ENCODE results near the gene PCDH1.

PCDH1 gene

DNA sequence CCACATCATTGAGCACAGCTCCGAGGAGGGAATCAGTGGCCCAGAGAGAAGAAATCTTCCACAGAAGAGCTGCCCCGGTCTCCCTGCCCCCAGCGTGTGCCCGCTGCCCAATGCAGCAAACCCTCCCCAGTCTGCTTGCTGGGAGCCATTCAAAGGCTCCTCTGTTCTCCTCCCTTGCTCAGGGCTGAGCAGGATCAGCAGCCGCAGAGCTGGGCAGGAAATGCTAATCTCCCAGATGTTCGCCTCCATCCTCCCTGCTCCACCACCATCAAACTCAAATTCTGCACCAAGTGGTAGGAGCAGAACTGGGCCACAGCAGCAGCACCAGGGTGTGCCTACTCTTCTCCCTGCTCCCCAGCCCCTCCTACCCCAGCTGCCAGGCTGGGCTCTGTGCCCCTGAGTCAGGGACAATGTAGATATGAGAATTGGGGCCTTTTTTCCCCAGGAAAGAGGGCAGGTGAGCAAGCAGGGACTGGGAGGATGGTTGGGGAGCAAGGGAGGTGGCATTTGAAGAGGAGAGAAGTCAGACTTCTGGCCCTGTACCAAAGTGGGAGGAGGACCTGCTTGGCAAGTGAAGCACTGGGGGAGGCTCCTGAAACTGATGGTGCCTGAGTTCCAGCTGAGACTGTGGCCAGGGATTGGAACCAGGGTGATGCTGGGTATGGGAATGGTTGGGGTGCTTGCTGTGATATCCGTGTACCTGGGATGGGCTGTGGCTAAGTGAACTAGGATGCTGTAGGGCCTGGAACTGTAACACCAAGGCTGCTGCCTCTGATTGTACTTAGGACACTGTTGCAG, 1.9 kb upstream of the PCDH1 start:
- H3K27me3 ChIP-seq (ENCODE audit: control insufficient read depth, low read length) = peaks cover 79% of the 10 kb centered on the region

DNA sequence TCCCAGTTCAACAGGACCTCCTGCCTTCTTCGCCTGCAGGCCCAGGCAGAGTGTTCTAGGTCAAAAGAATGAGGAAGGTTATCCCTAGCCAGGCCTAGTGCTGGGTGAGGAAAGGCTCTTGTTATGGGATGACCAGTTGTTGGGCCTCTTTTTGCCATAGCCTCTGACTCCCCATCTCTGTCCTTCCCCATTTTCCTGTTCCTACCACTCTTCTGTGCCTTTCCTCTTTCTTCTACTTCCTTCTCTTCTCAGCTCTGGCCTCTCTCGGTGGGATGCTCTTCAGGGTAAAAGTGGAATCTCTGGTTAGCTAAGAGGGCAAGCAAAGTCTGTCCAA, 1.2 kb upstream of the PCDH1 start:
- TF ChIP-seq EZH2phosphoT487 (IDR thresholded peaks at IDR 0.05; ENCODE audit: borderline replicate concordance, low read length) = no peak
- TF ChIP-seq, protein P1, sequence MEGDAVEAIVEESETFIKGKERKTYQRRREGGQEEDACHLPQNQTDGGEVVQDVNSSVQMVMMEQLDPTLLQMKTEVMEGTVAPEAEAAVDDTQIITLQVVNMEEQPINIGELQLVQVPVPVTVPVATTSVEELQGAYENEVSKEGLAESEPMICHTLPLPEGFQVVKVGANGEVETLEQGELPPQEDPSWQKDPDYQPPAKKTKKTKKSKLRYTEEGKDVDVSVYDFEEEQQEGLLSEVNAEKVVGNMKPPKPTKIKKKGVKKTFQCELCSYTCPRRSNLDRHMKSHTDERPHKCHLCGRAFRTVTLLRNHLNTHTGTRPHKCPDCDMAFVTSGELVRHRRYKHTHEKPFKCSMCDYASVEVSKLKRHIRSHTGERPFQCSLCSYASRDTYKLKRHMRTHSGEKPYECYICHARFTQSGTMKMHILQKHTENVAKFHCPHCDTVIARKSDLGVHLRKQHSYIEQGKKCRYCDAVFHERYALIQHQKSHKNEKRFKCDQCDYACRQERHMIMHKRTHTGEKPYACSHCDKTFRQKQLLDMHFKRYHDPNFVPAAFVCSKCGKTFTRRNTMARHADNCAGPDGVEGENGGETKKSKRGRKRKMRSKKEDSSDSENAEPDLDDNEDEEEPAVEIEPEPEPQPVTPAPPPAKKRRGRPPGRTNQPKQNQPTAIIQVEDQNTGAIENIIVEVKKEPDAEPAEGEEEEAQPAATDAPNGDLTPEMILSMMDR (IDR thresholded peaks at IDR 0.05; ENCODE audit: low read depth, low read length, poor library complexity, severe bottlenecking) = peak; percentile 59
- H3K4me1 ChIP-seq (ENCODE audit: control insufficient read depth, low read length) = peaks cover 18% of the 10 kb centered on the region
- peaks cover 81% of the 10 kb centered on the region for H3K27me3 ChIP-seq (ENCODE audit: control insufficient read depth, low read length)
- H3K79me2 ChIP-seq (ENCODE audit: control insufficient read depth, low read length) = no peaks in the 10 kb centered on the region
- no peak overlapping the region for H3K4me3 ChIP-seq (ENCODE audit: low read length)
- no peak overlapping the region for H3K27ac ChIP-seq (ENCODE audit: low read depth, low read length)
- no peaks in the 10 kb centered on the region for H3K9me3 ChIP-seq (ENCODE audit: control insufficient read depth, insufficient read depth, low read length)
- H3F3A ChIP-seq (ENCODE audit: control insufficient read depth, insufficient read depth) = no peaks in the 10 kb centered on the region
- no peaks in the 10 kb centered on the region for H3K36me3 ChIP-seq (ENCODE audit: control insufficient read depth, low read length)
- peak overlapping the region; percentile 64 for H3K4me2 ChIP-seq (ENCODE audit: low read length)
- H4K20me1 ChIP-seq (ENCODE audit: control insufficient read depth, insufficient read depth, low read depth, low read length) = no peaks in the 10 kb centered on the region
- no peaks in the 10 kb centered on the region for H3K9me2 ChIP-seq (replicated peaks; ENCODE audit: control insufficient read depth, low read length)

More for the DNA sequence above, 1.9 kb upstream of the PCDH1 start:
- no peak overlapping the region for H3K4me2 ChIP-seq (ENCODE audit: low read length)
- H3K9me2 ChIP-seq (replicated peaks; ENCODE audit: control insufficient read depth, low read length) = no peaks in the 10 kb centered on the region
- H4K20me1 ChIP-seq (ENCODE audit: control insufficient read depth, insufficient read depth, low read depth, low read length) = no peaks in the 10 kb centered on the region
- H3K9me3 ChIP-seq (ENCODE audit: control insufficient read depth, insufficient read depth, low read length) = no peaks in the 10 kb centered on the region
- no peak overlapping the region for H3K27ac ChIP-seq (ENCODE audit: low read depth, low read length)
- TF ChIP-seq, protein P1 (IDR thresholded peaks at IDR 0.05; ENCODE audit: low read depth, low read length, poor library complexity, severe bottlenecking) = no peak
- no peak for TF ChIP-seq EZH2phosphoT487 (IDR thresholded peaks at IDR 0.05; ENCODE audit: borderline replicate concordance, low read length)
- no peaks in the 10 kb centered on the region for H3K36me3 ChIP-seq (ENCODE audit: control insufficient read depth, low read length)
- peaks cover 18% of the 10 kb centered on the region for H3K4me1 ChIP-seq (ENCODE audit: control insufficient read depth, low read length)
- H3K4me3 ChIP-seq (ENCODE audit: low read length) = no peak overlapping the region
- H3K79me2 ChIP-seq (ENCODE audit: control insufficient read depth, low read length) = no peaks in the 10 kb centered on the region
- no peaks in the 10 kb centered on the region for H3F3A ChIP-seq (ENCODE audit: control insufficient read depth, insufficient read depth)

DNA sequence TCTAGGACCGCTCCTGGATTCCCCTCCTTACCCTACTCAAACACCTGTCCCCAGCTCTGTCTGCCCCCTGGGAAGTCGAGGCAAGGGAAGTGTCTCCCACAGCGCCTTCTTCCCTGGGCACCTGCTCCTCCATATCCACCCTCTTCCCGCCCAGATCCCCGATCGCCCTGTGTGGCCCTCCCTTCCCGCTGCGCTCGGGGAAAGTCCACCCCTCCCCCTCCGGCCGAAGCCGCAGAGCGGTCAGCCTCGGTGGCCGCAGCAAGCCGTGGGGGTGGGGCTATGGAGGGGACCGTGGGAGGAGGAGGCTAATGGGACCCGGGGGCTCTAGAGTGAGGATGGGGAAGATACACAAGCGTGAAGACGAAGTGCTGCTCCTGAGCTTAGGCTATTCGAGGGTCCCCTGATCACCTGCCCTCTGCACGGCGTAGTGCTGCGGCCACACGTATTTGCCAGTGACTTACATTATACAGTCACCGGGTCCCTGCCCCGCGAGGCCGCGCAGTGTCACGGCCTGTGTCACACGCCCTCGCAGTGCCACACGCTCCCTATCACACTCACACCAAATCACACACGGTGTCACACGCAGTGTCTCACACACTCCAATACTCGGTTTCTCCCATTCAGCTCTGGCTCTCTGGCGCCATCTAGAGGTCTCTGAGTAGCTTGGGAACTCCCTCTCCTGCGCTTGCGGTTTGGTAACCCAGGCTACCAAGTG, 658 bp upstream of the PCDH1 start:
- peak; percentile 98 for TF ChIP-seq EZH2phosphoT487 (IDR thresholded peaks at IDR 0.05; ENCODE audit: borderline replicate concordance, low read length)
- TF ChIP-seq, protein P1 (IDR thresholded peaks at IDR 0.05; ENCODE audit: low read depth, low read length, poor library complexity, severe bottlenecking) = peak; percentile 99
- H3K4me1 ChIP-seq (ENCODE audit: control insufficient read depth, low read length) = peaks cover 18% of the 10 kb centered on the region
- no peak overlapping the region for H3K27ac ChIP-seq (ENCODE audit: low read depth, low read length)
- H3K9me3 ChIP-seq (ENCODE audit: control insufficient read depth, insufficient read depth, low read length) = no peaks in the 10 kb centered on the region
- H4K20me1 ChIP-seq (ENCODE audit: control insufficient read depth, insufficient read depth, low read depth, low read length) = no peaks in the 10 kb centered on the region
- peak overlapping the region; percentile 64 for H3K4me2 ChIP-seq (ENCODE audit: low read length)
- no peaks in the 10 kb centered on the region for H3K9me2 ChIP-seq (replicated peaks; ENCODE audit: control insufficient read depth, low read length)
- H3F3A ChIP-seq (ENCODE audit: control insufficient read depth, insufficient read depth) = no peaks in the 10 kb centered on the region
- H3K4me3 ChIP-seq (ENCODE audit: low read length) = peak overlapping the region; percentile 42
- H3K27me3 ChIP-seq (ENCODE audit: control insufficient read depth, low read length) = peaks cover 85% of the 10 kb centered on the region
- H3K36me3 ChIP-seq (ENCODE audit: control insufficient read depth, low read length) = no peaks in the 10 kb centered on the region
- H3K79me2 ChIP-seq (ENCODE audit: control insufficient read depth, low read length) = no peaks in the 10 kb centered on the region

Data from DOHH2 (cell line).